ENCODE measurements around the gene CADM1. TPM values are rescaled to one million over a fixed set of nuclear protein-coding genes. Genes with fewer than 3 reads are reported as not detected.

Gene CADM1
- total RNA-seq, 1 experiment from 2014 or later, result 0.79 TPM

DNA sequence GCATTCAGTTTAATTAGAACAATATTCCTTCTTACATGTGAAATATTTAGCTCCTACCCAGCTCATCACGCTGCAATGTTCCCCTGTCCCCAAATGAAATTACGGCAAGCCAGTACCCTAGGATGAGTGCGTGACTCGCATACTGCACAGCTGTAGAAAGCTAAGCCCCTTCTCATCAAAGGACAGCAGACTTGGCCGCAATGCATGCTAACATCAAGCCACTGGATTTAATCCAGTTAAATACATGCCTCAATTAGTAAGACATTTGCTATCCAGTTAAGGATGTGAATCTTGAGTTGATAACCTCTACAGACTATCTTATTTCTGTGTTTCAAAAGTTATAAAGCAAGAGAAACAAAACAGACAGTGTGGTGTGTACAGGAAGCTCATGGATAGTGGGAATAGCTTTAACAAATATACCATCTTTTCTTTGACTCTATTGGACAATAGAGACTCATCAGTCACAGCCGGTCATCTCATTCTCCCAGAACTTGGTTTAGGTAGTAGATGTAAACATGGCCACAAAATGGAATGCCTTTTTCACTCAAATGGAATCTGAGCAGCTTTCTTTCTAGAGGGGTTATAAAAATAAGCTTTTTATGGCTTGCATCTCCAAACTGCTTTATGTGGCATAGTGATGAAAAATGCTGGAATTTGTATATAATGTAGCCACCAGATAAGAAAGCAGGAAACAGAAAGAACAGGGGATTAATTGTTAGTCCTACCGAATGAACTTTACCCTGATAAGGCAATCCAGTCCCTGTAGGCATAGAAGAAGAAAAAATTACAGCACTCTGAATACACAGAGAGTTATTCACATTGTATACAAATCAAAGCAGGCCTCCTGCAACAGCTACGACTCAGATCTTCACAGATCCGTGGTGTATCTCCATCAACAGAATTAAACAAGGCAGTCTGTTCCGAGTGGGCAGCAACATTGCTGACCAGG, 224.1 kb downstream of the CADM1 start:
- Histone ChIP-seq H2AFZ (ENCODE audit: low read depth, low read length, poor library complexity, severe bottlenecking) (no peak overlapping the region), H3K27me3 (ENCODE audit: insufficient read depth, low read length) (no peaks in the 10 kb centered on the region), H3K9me3 (ENCODE audit: control insufficient read depth in 1 of 2, insufficient read depth in 1 of 2, low read depth in 1 of 2, low read length in 2 of 2) (peaks cover under 1 to 9% of the 10 kb centered on the region in 2 experiments; a peak in 2 of 4 replicates), H3K27ac (ENCODE audit: low read depth, low read length) (no peak overlapping the region), H3K4me3 (replicated peaks in 1 of 2; ENCODE audit: low read depth in 1 of 2, low read length in 2 of 2) (no peak overlapping the region), H3K79me2 (ENCODE audit: insufficient read depth, low read length) (no peaks in the 10 kb centered on the region), H3K9ac (ENCODE audit: low read length) (no peak overlapping the region), H4K20me1 (ENCODE audit: insufficient read depth) (no peaks in the 10 kb centered on the region), H3K4me2 (ENCODE audit: low read length) (no peak overlapping the region), H3K4me1 (ENCODE audit: control insufficient read depth in 1 of 2, insufficient read depth in 2 of 2, low read length in 2 of 2) (no peaks in the 10 kb centered on the region), H3K9me2 (ENCODE audit: insufficient read depth) (no peaks in the 10 kb centered on the region), H3K36me3 (ENCODE audit: control insufficient read depth in 1 of 2, insufficient read depth in 2 of 2, low read length in 2 of 2) (no peaks in the 10 kb centered on the region)
- DNase-seq (ENCODE audit: low read depth, low spot score) (no peak), ATAC-seq (no peak)
- ChIA-PET RAD21 (ENCODE audit: low non-redundant PET in 1 of 2, low total read pairs in 2 of 2, uncharacterized antibody in 2 of 2, unreplicated experiment in 2 of 2) (no interaction called here), CTCF (no interaction called here), POLR2A (no interaction called here)
- TF ChIP-seq POLR2A (IDR thresholded peaks at IDR 0.05; ENCODE audit: borderline replicate concordance, extremely low read depth, insufficient read depth, insufficient read length) (no peak), CEBPB (IDR thresholded peaks at IDR 0.05; ENCODE audit: low read depth) (no peak), SRF (IDR thresholded peaks at IDR 0.05; ENCODE audit: low read depth) (no peak), ZNF274 (IDR thresholded peaks at IDR 0.05; ENCODE audit: low read depth, low read length) (no peak), TCF7L2 (IDR thresholded peaks at IDR 0.05; ENCODE audit: borderline replicate concordance, extremely low read depth, insufficient read depth, insufficient read length) (no peak), POLR2AphosphoS5 (IDR thresholded peaks at IDR 0.05; ENCODE audit: low read depth, low read length) (no peak), SP1 (IDR thresholded peaks at IDR 0.05; ENCODE audit: low read depth) (no peak), FOSL1 (IDR thresholded peaks at IDR 0.05; ENCODE audit: low read depth) (no peak)
- TF ChIP-seq, protein P1, sequence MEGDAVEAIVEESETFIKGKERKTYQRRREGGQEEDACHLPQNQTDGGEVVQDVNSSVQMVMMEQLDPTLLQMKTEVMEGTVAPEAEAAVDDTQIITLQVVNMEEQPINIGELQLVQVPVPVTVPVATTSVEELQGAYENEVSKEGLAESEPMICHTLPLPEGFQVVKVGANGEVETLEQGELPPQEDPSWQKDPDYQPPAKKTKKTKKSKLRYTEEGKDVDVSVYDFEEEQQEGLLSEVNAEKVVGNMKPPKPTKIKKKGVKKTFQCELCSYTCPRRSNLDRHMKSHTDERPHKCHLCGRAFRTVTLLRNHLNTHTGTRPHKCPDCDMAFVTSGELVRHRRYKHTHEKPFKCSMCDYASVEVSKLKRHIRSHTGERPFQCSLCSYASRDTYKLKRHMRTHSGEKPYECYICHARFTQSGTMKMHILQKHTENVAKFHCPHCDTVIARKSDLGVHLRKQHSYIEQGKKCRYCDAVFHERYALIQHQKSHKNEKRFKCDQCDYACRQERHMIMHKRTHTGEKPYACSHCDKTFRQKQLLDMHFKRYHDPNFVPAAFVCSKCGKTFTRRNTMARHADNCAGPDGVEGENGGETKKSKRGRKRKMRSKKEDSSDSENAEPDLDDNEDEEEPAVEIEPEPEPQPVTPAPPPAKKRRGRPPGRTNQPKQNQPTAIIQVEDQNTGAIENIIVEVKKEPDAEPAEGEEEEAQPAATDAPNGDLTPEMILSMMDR (IDR thresholded peaks at IDR 0.05 in 2 of 3, conservative IDR thresholded peaks at IDR 0.05 in 1 of 3; ENCODE audit: borderline replicate concordance in 1 of 3, insufficient read depth in 1 of 3, low read depth in 2 of 3, low read length in 2 of 3), result no peak
- TF ChIP-seq, protein P2, sequence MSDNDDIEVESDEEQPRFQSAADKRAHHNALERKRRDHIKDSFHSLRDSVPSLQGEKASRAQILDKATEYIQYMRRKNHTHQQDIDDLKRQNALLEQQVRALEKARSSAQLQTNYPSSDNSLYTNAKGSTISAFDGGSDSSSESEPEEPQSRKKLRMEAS (IDR thresholded peaks at IDR 0.05), result no peak
- TF ChIP-seq, protein P3, sequence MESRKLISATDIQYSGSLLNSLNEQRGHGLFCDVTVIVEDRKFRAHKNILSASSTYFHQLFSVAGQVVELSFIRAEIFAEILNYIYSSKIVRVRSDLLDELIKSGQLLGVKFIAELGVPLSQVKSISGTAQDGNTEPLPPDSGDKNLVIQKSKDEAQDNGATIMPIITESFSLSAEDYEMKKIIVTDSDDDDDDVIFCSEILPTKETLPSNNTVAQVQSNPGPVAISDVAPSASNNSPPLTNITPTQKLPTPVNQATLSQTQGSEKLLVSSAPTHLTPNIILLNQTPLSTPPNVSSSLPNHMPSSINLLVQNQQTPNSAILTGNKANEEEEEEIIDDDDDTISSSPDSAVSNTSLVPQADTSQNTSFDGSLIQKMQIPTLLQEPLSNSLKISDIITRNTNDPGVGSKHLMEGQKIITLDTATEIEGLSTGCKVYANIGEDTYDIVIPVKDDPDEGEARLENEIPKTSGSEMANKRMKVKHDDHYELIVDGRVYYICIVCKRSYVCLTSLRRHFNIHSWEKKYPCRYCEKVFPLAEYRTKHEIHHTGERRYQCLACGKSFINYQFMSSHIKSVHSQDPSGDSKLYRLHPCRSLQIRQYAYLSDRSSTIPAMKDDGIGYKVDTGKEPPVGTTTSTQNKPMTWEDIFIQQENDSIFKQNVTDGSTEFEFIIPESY (IDR thresholded peaks at IDR 0.05; ENCODE audit: extremely low read depth, insufficient replicate concordance, low read length), result no peak
- intact Hi-C loops (cut with micrococcal nuclease), result no loop called here
- no TSS peak for BruUV-seq (replicated peaks)

All from HCT116 (cell line).